Stimulated activated CD4-positive, alpha-beta T cell treated with anti-CD3 and anti-CD28 coated beads, Interleukin-1b, Interleukin-23, amount 100 ng/mL, for 24 hours (primary cell): ENCODE results near the gene GDPD4.

Source experiments
- DNase-seq, 4 experiments: peaks; one replicate each; pipeline ENCODE4 v3.0.0-alpha.2; 2020; ENCODE audit warnings: low read depth in 4 of 4, low spot score in 1 of 4

The GDPD4 gene

DNA sequence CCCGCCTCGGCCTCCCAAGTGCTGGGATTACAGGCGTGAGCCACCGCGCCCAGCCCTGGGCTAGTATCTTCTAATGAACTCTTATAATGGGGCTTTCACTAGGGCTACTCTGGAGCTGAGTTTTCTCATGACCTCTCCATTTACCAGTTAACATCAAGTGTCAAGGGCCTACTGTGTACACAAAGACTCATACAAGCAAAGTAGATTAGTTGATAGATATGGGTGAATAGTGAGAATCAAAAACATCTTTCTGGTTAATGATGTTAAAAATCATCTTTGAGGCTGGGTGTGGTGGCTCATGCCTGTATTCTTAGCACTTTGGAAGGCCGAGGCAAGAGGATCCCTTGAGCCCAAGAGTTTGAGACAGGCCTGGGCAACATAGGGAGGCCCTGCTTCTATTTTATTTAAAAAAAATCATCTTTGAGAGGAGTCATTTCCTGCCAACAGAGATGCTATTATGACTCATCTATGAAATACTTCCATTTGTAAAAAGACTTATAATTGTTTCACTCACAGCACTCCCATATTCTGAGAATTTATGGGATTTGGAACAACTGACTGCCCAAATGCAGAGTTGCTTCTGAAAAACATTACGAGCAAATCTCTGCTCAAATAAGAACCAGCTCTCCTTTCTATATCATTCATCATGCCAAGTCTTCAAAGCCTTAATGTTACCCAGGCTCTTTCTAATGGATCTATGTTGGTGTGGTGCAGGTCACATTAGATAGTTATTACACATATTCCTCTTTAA, 57.0 kb downstream of the GDPD4 start:
- no peak for DNase-seq

GRCh38 chr11:77236901-77237300, 64.6 kb downstream of the GDPD4 start:
- DNase-seq: no peak

DNA sequence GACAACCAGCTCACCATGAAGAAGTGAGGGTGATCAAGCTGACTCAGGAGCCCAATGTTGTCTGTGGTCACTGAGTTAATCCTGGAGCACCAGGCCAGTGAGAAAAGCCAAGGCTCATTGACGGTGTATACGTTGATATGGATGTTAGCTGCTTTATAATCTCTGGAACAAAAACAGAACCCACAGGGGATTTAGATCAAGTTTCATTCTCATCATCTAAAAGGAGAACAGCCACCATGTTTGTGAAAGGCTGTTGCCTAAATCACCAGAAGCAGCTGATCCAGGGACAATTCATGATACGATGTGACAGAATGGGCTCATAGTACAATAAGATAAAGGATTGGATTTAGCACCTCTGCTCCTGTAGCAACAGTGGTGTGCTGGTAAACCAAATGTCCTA, 68.5 kb downstream of the GDPD4 start:
- DNase-seq: no peak

GRCh38 chr11:77232242-77232641, 69.2 kb downstream of the GDPD4 start:
- no peak for DNase-seq

DNA sequence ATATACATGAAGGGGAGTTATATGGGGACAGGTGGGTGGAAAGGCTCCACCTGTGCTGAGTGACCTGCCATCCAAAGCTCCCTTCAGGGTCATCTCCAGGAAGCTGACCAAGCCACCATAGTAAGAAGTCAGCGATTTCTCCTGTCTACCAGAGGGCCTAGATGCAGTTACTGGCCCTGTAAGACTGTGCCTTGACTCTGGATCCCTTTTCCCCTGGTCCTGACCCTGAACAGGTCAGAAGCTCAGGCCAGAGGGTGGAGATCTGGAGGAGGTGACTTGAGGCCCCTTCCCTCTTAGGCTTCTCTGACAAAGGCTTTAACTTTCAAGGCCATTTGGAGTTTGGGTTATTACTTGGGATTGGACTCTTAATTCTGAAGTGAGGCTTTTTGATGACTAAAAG, 69.7 kb downstream of the GDPD4 start:
- no peak for DNase-seq

GRCh38 chr11:77230878-77231605, 70.4 kb downstream of the GDPD4 start:
- DNase-seq: no peak

- DNase-seq: no peak
These were observed 77.7 kb downstream of the GDPD4 start for GRCh38 chr11:77223797-77224196.

GRCh38 chr11:77217156-77217555, 84.3 kb downstream of the GDPD4 start:
- DNase-seq: no peak

- DNase-seq: no peak
These were observed 86.4 kb downstream of the GDPD4 start for GRCh38 chr11:77215106-77215505.

GRCh38 chr11:77214557-77214956, 86.9 kb downstream of the GDPD4 start:
- no peak for DNase-seq

DNA sequence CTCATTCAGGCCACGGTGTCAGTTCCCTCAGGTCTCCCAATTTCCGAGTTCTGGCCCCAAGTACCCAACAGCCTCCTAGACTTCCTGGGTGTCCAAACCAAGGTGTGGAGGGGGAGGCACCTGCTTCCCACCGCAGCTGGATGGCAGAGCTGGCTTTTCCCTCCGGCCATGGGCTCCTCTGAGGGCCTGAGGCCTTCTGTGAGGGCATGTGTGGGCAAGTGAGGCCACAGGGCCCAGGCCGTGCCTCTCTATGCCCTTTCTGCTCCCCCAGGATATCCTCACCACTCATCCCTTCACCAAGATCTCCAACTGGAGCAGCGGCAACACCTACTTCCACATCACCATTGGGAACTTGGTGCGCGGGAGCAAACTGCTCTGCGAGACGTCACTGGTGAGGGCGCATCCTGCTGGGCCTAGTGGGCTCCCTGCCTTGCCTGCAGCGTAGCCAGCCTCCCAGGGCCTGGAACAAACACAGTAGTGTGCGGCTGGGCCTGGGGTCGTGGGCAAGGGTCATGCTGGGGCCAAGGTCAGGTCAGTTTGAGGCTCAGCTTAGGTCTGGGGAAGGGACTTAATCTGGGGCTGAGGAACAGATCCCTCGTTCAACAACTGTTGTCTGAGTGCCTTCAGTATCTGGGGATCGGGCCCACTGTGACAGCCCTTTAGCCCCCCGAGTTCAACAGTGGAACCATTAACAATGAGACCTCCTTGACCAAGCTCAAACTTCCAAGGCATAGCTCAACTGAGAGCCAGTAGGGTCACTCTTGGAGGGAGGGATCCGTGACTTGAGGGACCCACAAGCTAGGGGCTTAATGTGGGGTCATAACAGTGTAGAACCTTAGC, 87.7 kb downstream of the GDPD4 start:
- no peak for DNase-seq

DNA sequence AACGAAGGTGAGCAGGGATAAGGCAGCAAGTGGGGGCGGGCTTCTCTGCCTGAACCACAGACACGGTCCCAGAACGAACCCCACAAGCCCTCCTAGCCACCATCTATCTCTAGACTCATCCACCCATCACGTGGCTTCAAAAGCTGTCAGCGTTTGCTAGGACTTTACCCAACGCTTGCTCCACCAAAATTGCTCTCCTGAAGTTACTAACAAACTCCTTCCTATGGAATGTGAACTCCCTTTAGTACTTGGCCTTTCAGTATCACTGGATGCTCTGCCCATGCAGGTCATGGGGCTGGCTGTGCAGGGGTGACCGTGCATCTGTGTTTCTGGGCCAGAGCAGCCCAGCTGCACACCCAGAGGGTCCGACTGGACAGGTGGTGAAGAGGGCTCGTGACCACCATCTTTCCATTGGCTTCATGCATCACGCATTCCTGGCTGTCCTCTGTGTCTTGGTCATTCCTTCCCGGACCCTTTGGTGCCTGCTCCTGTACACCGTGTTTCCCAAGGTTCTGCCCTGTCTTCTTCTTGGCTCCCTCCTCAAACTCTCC, 88.4 kb downstream of the GDPD4 start:
- no peak for DNase-seq

GRCh38 chr11:77212314-77213007, 89.0 kb downstream of the GDPD4 start:
- no peak for DNase-seq

- no peak for DNase-seq
These were observed 89.8 kb downstream of the GDPD4 start for GRCh38 chr11:77211594-77212251.

DNA sequence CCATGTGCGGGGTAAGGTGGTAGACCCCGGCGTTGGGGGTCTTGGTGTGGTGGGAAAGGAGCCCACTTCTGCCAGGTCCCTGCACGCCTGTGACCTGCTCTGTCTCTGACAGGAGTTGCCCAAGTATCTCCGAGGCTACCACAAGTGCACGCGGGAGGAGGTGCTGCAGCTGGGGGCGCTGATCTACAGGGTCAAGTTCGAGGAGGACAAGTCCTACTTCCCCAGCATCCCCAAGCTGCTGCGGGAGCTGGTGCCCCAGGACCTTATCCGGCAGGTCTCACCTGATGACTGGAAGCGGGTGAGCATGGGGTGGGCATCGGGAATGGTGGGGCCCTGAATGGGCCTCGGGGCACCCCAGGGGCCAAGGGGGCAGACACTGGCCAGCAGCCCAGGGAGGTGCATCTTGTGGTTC, 90.4 kb downstream of the GDPD4 start:
- DNase-seq: no peak

DNA sequence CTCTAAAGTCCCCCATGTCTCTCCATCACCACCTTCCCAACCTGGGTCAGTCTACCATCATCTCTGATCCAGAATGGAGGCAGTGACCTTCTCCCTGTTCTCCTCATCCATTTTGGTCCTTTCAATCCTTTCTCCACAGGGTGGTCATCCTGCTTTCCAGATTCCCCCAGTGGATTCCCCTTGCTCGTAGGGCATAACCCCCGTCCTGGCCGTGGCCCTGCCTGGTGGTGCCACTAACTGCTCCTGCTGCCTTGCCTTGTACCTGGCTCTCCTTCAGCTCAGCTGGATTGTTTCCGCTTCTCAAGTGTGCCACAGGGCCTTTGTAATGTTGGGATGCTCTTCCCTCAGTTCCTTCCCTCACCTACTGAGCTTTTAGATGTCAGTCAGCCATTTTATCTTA, 91.8 kb downstream of the GDPD4 start:
- no peak for DNase-seq

DNA sequence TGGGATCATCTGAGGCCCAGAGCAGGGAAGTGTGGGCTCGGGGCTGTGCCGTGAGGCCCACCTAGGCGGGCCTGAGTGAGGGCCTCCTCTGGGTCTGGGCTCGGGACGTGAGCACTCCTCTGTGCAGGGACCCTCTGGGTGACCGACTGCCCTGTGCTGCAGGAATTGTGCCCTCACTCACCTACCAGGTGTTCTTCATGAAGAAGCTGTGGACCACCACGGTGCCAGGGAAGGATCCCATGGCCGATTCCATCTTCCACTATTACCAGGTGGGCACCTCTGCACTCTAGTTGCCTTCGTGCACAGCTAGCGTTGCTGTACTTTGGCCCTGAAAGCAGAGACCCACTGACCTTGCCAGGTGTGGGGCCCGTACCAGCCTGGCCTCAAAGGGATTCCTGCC, 93.0 kb downstream of the GDPD4 start:
- no peak for DNase-seq

- no peak for DNase-seq
These were observed 93.7 kb downstream of the GDPD4 start for GRCh38 chr11:77207618-77208313.

- no peak for DNase-seq
These were observed 94.4 kb downstream of the GDPD4 start for GRCh38 chr11:77207019-77207485.
